Measurements from ENCODE around the gene RNMT.

The RNMT gene

DNA sequence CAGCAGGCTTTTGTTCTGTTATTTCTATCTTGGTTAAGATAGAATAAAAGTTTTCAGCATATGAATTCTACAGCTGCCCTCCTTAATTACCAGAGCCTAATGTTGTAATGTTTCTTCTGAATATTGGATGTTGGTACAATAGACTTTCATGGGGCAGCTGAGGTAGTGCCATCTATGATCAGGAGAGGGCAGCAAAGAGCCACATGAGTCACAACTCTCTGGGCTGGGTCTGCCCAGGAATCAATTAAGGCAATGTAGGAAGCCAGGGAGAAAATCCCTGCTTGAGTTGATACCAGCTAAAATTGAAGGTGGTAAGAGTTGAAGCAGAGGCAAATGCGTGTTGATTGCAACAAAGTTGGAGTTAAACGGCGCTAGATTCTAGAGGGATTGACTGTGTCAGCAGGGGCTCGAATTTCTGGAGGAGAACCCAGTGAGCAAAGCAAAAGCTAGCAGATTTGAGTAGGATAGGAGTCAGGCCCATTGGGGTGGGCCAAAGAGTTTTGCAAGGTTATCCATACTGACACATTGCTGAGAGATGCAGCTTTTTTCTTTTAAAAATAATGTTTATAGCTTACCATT lies 86.9 kb downstream of the RNMT start:
- TF ChIP-seq ZNF274 (IDR thresholded peaks at IDR 0.05; ENCODE audit: low read depth, low read length), result no peak
- H3K4me3 ChIP-seq (ENCODE audit: low read length), result no peak overlapping the region

Measured in GM08714 (cell line).